RWPE1 (cell line): ENCODE results near the gene CELF4.
A peak's percentile ranks its signal among the peaks of the same experiment; 100 is the strongest.

Experiments used
- CTCF ChIA-PET: fragments of 350-600 bp; sonication (Branson Sonifier 250); formaldehyde crosslinking; extraction: SDS; loops from one replicate; lab custom pipeline; 2021; lab: Yijun Ruan, JAX
- POLR2A ChIA-PET: fragments of 400-600 bp; formaldehyde crosslinking; extraction: SDS; loops from one replicate; lab custom pipeline; 2020; ENCODE audit warnings: antibody characterized with exemption; ENCODE audit not compliant: low non-redundant PET; lab: Yijun Ruan, JAX
- DNase-seq: peaks from one replicate; pipeline ENCODE4 v3.0.0; 2012; ENCODE audit warnings: low spot score
- H3K27ac ChIP-seq: fragments of 450-650 bp; 2 replicates; pipeline ENCODE4 v1.5.1; 2017
- TF ChIP-seq, protein P1 (sequence below): fragments of 450-650 bp; conservative IDR thresholded peaks from 2 replicates; pipeline ENCODE4 v1.5.1; 2017; ENCODE audit warnings: low read depth, mild to moderate bottlenecking

Gene CELF4

GRCh38 chr18:37343542-37343851 lies 222.1 kb downstream of the CELF4 start:
- H3K27ac ChIP-seq, result no peak overlapping the region
- CTCF ChIA-PET, result interaction anchor here (0.6 to 1.0 kb wide), 6 partner anchors 16 to 355 kb away, joined by 3 to 5 read pairs (median 3); no protein-coding TSS in a partner anchor
- POLR2A ChIA-PET, result no interaction called here
- no peak for DNase-seq
- TF ChIP-seq, protein P1, sequence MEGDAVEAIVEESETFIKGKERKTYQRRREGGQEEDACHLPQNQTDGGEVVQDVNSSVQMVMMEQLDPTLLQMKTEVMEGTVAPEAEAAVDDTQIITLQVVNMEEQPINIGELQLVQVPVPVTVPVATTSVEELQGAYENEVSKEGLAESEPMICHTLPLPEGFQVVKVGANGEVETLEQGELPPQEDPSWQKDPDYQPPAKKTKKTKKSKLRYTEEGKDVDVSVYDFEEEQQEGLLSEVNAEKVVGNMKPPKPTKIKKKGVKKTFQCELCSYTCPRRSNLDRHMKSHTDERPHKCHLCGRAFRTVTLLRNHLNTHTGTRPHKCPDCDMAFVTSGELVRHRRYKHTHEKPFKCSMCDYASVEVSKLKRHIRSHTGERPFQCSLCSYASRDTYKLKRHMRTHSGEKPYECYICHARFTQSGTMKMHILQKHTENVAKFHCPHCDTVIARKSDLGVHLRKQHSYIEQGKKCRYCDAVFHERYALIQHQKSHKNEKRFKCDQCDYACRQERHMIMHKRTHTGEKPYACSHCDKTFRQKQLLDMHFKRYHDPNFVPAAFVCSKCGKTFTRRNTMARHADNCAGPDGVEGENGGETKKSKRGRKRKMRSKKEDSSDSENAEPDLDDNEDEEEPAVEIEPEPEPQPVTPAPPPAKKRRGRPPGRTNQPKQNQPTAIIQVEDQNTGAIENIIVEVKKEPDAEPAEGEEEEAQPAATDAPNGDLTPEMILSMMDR, result peak; percentile 19

DNA sequence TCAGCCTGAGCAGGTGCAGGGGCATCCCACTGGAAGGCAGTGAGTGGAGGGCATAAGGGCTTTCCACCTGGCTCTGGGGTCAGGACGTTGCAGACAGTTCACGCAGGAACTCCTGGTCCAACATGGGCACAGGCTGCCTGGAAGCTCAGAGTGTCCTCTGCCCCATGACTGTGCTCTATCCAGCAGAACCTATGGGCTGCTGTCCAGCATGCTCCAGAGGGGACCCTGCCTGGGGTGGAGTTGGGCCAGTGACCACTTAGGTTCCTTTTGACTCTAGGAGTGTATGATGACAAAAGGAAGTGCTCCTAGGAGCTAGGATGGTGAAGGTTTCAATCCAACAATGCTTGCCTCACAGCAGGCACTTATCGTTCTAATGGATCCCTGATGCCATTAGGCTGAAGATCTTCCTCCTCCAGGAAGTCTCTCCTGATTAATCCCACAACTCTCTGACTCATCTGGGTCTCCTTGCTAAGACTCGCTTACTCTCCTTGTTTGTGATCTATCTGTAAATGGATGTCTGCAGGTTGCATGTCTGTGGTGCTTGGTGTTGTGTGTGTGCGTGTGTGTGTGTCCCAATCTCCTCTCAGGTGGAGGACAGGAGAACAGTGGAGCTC lies 224.0 kb downstream of the CELF4 start:
- CTCF ChIA-PET, result no interaction called here
- no peak overlapping the region for H3K27ac ChIP-seq
- TF ChIP-seq, protein P1, result no peak
- POLR2A ChIA-PET, result no interaction called here
- no peak for DNase-seq

DNA sequence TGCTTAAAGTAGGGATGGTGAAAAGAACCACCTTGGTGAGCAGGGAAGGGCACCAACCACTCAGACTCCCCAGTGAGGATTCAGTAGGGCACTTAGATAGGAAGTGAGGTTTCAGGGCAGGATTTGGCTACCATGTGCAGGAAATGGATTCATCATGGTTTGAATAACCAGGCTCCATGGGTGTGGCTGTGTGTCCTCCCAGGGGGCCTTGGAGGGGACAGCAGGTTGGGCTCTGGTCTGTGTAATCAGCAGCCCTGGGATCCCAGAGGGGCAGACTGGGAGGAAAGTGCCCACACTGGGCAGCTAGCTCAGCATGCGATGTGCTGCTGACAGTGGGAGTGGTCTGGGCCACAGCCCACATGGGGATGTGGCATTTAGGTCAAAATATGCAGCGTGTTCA lies 224.6 kb downstream of the CELF4 start:
- POLR2A ChIA-PET, result no interaction called here
- H3K27ac ChIP-seq, result no peak overlapping the region
- CTCF ChIA-PET, result no interaction called here
- DNase-seq, result no peak
- TF ChIP-seq, protein P1, result no peak

DNA sequence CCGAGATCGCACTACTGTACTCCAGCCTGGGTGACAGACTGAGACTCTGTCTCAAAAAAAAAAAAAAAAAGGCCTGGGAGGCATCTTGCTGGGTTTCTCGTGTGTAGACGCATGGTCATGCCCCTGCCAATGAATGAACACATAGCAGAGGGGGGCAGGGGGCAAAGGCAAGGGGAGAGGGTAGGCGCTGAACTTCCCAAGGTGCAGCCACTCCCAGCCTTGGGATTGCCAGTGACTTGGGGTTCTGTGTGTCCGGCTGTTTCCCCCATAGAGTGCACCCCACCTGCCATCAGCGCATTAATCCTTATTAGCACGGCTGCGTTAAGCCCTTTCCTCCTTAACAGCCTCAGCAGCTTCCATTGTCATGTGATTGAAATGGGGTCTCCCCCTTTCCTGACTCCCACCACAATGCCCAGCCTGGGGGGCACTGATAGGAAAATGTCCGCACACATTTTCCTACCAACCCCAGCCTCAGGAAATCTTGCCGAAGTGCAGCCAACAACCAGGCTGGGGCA lies 225.8 kb downstream of the CELF4 start:
- TF ChIP-seq, protein P1, result no peak
- H3K27ac ChIP-seq, result no peak overlapping the region
- ChIA-PET POLR2A (no interaction called here), CTCF (no interaction called here)
- no peak for DNase-seq

GRCh38 chr18:37336568-37337285 lies 228.9 kb downstream of the CELF4 start:
- TF ChIP-seq, protein P1, result no peak
- ChIA-PET CTCF (no interaction called here), POLR2A (no interaction called here)
- no peak for DNase-seq
- H3K27ac ChIP-seq, result no peak overlapping the region

DNA sequence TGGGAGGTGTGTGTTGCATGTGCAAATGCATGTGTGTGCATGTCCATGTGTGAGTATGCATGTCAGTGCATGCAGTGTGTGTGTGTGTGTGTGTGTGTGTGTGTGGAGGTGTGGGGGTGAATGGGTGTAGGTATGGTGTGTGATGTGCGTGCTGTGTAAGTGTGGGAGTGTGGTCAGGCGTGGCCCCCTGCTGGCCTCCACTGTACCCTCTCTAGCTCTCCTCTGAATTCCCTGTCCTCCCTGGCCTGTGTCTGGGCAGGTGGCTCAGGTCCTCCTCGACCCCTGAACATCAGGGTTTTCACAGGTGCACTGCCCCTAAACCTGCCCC lies 230.2 kb downstream of the CELF4 start:
- CTCF ChIA-PET, result no interaction called here
- no peak for DNase-seq
- TF ChIP-seq, protein P1, result no peak
- H3K27ac ChIP-seq, result no peak overlapping the region
- POLR2A ChIA-PET, result interaction anchor here (0.6 kb wide), 1 partner anchor 506 kb away, joined by 4 read pairs; the partner anchor contains the start of gene KIAA1328
